GM12873 (cell line): Measurements from ENCODE around the gene HSPB9.

Experiments
- CTCF ChIP-seq: IDR thresholded peaks from 2 replicates; pipeline ENCODE4 v1.5.1; 2012; ENCODE audit warnings: low read depth, mild to moderate bottlenecking, moderate library complexity, low read length, control low read depth; ENCODE audit not compliant: insufficient read depth; ENCODE audit errors: missing control alignments

HSPB9 gene

GRCh38 chr17:42122371-42123303 lies at the start of gene HSPB9:
Gene HSPB9 (plus strand): TSS chr17:42122804. CDS start chr17:42122851, 47 bp downstream.
- TF ChIP-seq CTCF = no peak

- no peak for TF ChIP-seq CTCF
These were observed 46.8 kb upstream of the HSPB9 start for GRCh38 chr17:42075789-42076188.

GRCh38 chr17:42076797-42077559 lies 45.6 kb upstream of the HSPB9 start:
- TF ChIP-seq CTCF = no peak

- no peak for TF ChIP-seq CTCF
These were observed 44.8 kb upstream of the HSPB9 start for GRCh38 chr17:42077755-42078154.

GRCh38 chr17:42078396-42079043 lies 44.1 kb upstream of the HSPB9 start:
- no peak for TF ChIP-seq CTCF

- no peak for TF ChIP-seq CTCF
These were observed 43.1 kb upstream of the HSPB9 start for GRCh38 chr17:42079541-42079940.
